HG03066 (cell line): ENCODE data around the gene EDNRA.

Experiments
- ATAC-seq: cut with Tn5 transposase; IDR thresholded peaks from one replicate; pipeline ENCODE4 v1.9.1; 2021; ENCODE audit warnings: low read depth; ENCODE audit not compliant: unreplicated experiment

The EDNRA gene

GRCh38 chr4:147583876-147584275 is 103.0 kb downstream of the EDNRA start:
- ATAC-seq, result no peak

GRCh38 chr4:147586032-147586431 is 105.1 kb downstream of the EDNRA start:
- no peak for ATAC-seq

GRCh38 chr4:147586637-147587036 is 105.7 kb downstream of the EDNRA start:
- peak; percentile 64 for ATAC-seq

GRCh38 chr4:147587041-147587440 is 106.1 kb downstream of the EDNRA start:
- ATAC-seq, result no peak

GRCh38 chr4:147589586-147589985 is 108.7 kb downstream of the EDNRA start:
- no peak for ATAC-seq

GRCh38 chr4:147590249-147590920 is 109.5 kb downstream of the EDNRA start:
- ATAC-seq, result no peak

GRCh38 chr4:147591106-147591505 is 110.2 kb downstream of the EDNRA start:
- ATAC-seq, result no peak

- no peak for ATAC-seq
Measured at GRCh38 chr4:147594107-147594506, 113.2 kb downstream of the EDNRA start.
